Activated CD4-positive, alpha-beta T cell treated with anti-CD3 and anti-CD28 coated beads for 24 hours (primary cell): ENCODE results near the gene TMEM135.
"Not testable (repeated sequence)": the region's sequence is repeated elsewhere in the genome, so short reads cannot be mapped to it uniquely, and the experiment has no call there.

ENCODE experiments used
- DNase-seq, 2 donors: peaks; one replicate each; pipeline ENCODE4 v3.0.0-alpha.2; 2020; ENCODE audit warnings: low read depth in 2 of 2

The TMEM135 gene

DNA sequence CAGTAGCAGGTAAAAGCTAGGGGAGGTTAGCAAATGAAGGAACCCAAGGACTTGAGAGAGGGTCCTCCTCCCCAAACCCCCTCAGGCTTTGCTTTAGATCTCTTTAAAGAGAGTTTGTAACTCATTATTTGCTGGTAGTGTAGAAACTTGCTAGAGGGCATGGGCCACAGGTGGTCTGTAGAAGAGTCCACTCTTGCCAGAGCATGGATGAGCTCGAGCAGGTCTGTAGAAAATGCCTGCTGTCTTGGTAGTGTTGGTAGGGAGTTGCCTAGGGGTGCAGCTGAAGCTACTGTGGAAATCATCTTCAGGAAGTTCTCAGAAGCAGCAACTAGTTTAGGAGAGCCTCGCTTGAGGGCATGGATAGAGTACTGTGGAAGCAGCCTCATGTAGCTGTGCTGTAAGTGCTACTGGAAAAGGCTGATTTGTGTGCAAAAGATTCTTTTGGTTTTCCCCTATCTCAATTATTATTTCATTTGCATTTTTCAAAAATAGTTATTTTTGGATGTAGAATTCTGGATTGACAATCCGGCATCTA lies 104.3 kb downstream of the TMEM135 start:
- no peak for DNase-seq

DNA sequence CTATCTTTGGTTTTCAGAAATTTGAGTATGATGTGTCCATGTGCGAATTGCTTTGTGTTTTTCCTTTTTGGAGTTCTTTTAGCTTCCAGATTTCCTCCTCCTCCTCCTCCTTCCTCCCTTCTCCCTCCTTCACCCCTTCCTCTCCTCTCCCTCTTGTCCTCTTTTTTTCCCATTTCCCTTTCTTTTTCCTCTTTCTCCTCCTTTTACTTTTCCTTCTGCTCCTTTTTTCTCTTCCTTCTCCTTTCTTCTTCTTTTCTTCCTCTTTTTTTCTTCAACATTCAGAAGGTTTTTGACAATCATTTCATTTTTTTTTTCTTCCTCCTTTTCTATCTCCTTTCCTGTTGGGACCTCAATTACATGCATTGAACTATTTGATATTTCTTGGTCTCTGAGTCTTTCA lies 104.9 kb downstream of the TMEM135 start:
- DNase-seq: no peak

GRCh38 chr11:87143641-87144040 lies 105.9 kb downstream of the TMEM135 start:
- no peak for DNase-seq

- DNase-seq: no peak
Observed at GRCh38 chr11:87144252-87144651, 106.5 kb downstream of the TMEM135 start.

DNA sequence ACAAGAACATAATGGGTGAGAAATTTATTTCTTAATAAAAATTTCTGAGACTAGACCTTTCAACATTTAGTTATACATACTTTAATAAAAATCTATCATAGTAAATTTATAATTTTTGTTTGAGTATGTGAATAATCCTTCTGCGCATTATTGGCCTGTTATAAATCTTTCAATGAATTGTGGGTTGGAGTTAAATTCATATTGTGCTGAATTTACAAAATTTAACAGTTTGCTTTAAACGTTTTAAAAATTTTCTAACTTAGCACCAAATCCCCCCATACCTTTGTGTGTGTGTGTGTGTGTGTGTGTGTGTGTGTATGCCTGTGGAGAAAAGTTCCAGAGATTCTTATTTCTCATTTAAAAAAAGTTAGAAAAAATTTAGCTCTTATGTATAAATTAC lies 111.0 kb downstream of the TMEM135 start:
- no peak for DNase-seq

DNA sequence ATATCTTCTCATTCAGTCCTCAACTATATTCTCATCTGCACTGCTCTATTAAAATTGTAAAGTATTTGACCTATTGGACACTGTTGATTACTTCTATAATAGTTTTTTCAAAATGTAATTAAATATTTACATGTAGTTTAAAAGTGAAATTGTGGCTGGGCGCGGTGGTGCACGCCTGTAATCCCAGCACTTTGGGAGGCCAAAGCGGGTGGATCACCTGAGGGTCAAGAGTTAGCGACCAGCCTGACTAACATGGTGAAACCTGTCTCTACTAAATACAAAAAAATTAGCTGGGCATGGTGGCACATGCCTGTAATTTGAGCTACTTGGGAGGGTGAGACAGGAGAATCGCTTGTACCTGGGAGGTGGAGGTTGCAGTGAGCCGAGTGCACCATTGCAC lies 112.0 kb downstream of the TMEM135 start:
- DNase-seq: not testable (repeated sequence)

DNA sequence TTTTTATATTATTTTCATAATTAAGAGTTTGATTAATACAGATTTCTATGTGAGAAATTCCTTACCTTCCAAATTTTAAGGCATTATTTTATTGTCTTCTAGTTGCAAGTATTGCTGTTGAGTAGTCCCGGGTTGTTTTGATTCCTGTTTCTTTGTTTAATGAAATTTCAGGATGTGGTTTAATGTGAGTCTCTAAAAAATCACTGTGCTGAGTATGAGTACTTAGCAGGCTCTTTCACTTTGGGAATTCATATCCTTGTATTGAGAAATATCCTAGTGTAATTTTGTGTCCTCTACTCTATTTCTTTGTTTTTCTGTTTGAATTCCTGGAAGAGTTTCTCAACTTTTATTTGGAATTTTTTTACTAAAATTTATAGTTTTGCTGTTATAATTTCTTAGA lies 113.2 kb downstream of the TMEM135 start:
- no peak for DNase-seq

DNA sequence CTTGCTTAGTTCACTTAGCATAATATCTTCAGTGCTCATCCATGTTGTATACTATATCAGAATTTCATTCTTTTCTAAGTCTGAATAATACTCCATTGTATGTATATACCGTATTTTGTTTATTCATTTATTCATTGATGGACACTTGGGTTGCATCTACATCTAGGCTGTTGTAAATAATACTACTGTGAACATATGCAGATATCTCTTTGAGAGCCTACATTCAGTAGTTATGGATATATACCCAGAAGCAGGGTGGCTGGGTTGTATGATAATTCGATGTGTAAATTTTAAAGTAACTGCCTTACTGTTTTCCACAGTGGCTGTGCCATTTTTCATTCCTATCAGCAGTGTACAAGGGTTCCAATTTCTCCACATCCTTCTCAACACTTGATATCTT lies 116.5 kb downstream of the TMEM135 start:
- DNase-seq: no peak

DNA sequence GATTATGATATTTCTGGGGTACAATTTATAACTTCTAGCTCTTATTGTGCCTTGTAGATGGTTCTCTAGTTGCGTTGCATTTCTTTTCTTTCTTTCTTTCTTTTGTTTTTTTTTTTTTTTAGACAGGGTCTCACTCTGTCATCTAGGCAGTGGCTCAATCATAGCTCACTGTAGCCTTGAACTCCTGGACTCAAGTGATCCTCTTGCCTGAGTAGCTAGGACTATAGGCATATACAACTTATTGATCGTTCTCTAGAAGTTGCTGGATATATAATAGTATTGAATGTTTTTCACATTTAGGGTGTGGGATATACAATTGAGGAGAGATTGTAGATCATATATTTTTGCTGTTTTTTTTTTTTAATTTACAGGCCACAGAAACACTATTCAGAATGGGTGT lies 119.2 kb downstream of the TMEM135 start:
- no peak for DNase-seq

- DNase-seq: not testable (repeated sequence)
Observed at GRCh38 chr11:87169076-87169475, 131.3 kb downstream of the TMEM135 start.

DNA sequence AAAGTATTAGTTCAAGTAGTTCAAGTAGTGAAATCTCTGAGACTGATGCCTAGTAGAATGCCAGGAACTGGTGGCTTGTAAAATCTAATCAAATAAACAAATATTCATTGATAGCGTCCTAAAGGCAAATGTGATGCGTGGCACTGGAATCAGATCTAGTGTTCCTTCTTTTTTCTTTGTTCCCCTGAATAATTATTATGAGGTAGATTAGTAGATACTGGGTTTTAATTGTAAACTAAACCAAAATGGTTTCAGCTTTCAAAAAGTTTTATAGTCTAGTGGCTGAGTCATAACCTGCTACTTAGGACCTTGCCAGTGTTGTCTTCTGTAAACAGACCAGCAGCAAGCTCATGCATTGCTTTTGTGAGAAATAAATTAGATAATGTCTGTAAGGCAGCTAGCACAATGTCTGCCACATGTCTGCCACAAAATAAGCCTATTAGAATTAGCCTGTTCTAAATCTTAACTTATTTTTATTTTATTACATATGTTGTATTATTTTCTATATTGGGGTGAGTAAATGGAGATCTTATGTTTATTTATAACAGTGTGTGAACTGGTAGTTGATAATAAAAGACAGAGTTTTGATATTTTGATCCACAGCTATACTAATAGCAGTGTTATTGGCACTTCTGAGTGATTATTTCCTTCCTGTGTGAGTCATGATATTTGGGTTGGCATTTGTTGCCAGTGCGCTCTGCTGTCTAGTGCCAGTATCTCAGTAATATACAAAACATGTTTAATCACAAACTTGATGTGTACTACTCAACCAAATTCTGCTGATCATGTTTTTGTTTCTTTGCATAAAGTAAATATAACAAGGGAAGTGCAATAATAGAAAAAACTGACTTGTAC lies 135.7 kb downstream of the TMEM135 start:
- DNase-seq: no peak

DNA sequence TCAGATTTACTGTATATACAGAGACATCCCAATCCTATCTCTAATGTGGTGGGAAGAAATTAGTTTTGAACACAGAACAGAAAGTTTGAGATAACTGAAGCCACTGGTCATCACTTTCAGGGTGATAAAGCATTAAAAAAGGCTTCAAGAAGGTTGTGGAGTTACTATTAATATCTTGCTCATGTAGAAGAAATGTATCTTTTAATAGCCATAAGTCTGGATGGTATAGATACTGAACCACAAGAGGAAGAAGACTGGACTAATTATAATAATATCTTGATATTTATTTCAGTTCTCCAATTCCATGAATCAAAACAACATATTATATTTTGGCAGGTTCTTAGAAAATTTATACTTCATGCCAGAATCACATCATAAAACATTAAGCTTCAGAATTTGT lies 137.1 kb downstream of the TMEM135 start:
- DNase-seq: no peak

DNA sequence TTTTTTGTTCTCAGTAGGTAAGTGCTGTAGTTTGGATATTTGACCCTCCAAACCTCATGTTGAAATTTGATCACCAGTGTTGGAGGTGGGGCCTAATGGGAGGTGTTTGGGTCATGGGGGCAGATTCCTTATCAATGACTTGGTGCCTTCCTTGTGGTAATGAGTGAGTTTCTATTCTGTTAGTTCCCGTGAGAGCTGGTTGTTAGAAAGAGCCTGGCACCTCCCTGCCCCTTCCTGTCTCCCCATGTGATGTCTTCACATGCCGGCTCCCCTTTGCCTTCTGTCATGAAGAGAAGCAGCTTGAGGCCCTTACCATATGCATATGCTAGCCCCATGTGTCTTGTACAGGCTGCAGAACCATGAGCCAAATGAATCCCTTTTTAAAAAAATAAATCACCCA lies 138.3 kb downstream of the TMEM135 start:
- DNase-seq: no peak

DNA sequence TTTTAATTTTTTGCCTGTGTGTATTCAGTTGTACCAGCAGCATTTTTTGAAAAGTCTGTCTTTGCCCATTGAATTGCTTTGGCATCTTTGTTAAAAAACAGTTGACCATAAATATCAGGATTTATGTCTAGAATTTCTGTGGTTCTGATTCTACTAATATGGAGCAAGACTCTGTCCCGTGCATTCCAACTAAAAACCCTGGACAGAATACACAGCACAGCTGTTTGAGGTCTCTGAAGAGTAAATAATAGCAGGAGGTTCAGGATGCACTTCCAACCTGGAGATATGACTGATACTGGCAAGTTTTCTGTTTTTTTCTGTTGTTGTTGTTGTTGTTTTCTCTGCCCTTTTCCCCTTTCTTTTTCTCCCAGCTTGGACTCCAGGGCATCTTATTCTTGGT lies 141.9 kb downstream of the TMEM135 start:
- DNase-seq: no peak

GRCh38 chr11:87180742-87181141 lies 143.0 kb downstream of the TMEM135 start:
- no peak for DNase-seq

DNA sequence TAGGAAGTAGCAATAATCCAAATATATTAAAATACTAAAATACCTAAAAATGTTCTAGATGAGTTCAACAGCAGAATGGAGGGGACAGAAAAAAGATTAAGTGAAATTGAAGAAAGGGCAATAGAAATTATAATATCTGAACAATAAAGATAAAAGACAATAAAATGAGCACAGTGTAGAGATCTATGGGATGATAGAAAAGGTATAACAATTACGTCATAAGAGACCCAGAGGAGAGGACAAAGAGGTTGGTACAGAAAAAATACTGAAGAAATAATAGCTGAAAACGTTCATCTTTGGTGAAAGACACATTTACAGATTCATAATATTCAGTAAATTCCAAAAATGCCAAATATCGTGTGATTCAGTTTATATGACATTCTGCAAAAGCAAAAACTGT lies 143.4 kb downstream of the TMEM135 start:
- DNase-seq: no peak

DNA sequence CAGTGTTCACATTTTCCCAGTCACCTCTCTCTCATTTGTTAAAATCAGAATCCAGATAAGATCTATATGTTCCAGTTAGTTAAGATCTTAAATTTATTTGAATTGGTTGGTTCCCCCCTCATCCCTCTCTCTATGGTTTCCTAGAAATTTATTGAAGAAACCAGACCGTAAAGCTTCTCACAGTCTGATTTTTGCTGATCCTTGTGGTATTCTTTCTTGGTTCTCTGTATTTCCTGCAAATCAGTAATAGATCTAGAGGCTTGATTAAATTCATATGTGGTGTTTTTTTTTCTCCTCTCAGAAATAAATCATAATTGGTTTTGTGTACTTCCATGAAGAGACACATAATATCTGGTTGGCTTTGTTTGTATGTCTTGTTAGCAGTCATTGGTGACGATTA lies 147.5 kb downstream of the TMEM135 start:
- DNase-seq: no peak

DNA sequence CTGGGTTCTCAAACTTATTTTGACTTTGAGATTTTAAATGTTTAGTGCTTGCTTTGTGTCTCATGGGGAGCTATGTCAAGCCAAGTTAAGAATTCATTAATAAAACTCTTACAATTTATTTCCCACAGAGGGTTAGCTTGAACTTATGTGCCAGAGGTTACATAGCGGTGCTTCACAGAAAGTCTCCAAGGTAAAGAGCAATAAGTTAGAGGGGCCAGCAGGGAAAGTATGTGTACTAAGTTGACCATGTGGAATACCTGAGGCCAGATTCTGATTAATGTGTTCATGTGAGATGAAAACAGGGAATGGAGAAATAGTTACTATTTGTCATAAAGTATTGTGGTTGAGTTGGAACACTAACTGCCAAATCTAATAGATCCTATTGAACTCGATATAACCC lies 149.3 kb downstream of the TMEM135 start:
- no peak for DNase-seq

DNA sequence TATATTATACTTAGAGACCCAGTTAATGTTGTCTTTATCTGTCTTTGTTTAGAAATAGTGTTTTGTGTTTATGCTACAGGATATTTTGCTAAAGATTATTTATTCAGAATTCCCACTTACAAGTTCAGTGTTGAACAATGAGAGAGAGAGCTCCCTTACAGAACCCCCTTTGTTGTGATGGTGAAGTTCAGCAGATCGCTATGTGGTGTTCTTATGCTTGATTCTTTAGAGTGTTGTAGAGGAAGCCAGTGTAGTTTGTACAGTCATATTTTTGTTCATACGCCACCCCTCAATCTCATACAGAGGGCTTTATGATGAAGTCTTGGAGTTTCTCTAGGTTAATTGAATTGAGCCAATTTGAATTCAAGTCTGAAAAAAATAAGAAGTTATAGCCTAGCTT lies 150.2 kb downstream of the TMEM135 start:
- no peak for DNase-seq

GRCh38 chr11:87188396-87188795 lies 150.7 kb downstream of the TMEM135 start:
- DNase-seq: not testable (repeated sequence)

DNA sequence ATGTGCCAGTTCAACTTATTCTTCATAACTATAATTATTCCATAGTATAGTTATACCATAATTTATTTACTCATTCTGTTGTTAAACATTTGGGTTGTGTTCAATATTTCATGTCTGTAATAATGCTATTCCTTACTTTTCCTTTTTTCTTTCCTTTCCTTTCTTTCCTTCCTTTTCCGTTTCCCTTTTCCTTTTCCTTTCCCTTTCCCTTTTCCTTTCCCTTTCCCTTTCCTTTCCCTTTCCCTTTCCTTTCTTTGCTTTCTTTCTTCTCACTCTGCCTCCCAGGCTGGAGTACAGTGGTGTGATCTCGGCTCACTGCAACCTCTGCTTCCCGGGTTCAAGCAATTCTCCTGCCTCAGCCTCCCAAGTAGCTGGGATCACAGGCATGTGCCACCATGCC lies 151.2 kb downstream of the TMEM135 start:
- not testable (repeated sequence) for DNase-seq

DNA sequence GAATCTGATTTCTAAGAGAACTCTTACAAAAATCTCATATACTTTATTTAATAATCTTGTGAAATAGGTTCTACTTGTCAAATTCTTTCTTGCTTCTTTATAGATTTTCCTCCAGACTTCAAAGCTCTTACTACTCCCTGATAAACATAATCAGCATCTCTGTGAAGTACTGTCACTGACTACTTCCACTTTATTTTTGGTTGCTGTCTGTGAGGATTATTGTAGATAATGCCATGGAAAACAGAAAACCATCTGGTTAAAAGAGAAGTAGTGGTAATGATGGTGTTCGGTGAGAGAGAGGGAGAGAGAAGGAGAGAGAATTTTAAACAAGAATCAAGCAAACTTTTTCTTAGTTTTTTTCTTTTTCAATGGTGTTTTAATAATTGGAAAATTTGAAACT lies 152.3 kb downstream of the TMEM135 start:
- DNase-seq: no peak

DNA sequence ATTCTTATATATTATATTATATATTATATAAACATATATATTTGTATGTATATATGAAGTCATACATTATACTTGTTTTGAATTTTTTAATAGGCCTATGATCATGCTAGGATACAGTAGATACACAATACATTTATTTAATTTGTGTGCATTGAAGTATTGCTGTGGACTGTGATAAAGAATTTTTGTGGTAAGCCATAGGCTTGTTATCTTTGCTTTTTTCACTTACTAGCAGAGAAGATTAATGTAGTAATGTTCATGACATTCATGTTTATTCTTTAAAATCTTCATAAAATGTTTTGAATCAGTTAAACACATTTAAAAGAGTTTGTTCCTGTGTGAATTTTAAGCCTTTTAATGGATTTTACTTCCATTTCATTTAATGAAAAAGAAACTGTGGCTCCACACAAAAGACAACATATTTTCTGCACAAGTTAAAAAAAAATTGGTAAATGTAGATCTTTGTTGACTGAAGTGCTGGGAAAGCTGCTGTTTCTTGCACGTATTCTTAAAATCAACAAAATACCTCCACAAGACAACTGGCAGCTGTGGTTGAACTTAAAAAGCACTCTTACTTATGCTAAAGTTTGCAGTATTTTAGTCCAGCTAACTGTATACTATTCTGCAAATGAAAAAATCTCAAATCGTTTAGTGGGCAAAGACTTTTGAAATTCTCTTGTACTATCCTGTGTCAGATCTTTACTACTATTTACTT lies 156.2 kb downstream of the TMEM135 start:
- DNase-seq: no peak
